Suprapubic skin (tissue), 3 donors: ENCODE measurements around the gene HTR3B.

Source experiments
- CTCF ChIP-seq, 2 donors: fragments of 200-600 bp in 1 of 2; fragments of 450-650 bp in 1 of 2; sonication (generic) in 1 of 2; IDR thresholded peaks; one replicate each; pipeline ENCODE4 v1.5.1; 2016 to 2019; ENCODE audit warnings: antibody characterized with exemption in 2 of 2, mild to moderate bottlenecking in 1 of 2, moderate library complexity in 1 of 2
- POLR2A ChIP-seq, 2 donors: fragments of 450-650 bp; IDR thresholded peaks; one replicate each; pipeline ENCODE4 v1.6.1; 2017; ENCODE audit warnings: antibody characterized with exemption in 2 of 2, mild to moderate bottlenecking in 2 of 2, moderate library complexity in 2 of 2

DNA sequence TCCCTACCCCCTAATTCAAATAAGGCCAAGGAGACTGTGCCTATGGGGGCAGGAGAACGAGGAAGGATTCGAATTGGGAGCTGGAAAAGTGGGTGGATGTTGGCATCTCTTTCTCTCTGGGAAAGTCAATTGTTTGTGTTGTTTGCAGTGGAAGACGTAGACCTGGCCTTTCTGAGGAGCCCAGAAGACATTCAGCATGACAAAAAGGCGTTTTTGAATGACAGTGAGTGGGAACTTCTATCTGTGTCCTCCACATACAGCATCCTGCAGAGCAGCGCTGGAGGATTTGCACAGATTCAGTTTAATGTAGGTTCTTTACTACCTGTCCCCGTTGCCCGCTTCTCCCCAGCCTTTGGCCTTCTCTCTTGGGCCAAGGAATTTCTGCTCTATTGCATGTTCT is 28.2 kb downstream of the HTR3B start:
- TF ChIP-seq CTCF (IDR thresholded peaks at IDR 0.05), result no peak
- no peak for TF ChIP-seq POLR2A (IDR thresholded peaks at IDR 0.05)
